Measurements from ENCODE around the gene PPP1R13B.

PPP1R13B gene

DNA sequence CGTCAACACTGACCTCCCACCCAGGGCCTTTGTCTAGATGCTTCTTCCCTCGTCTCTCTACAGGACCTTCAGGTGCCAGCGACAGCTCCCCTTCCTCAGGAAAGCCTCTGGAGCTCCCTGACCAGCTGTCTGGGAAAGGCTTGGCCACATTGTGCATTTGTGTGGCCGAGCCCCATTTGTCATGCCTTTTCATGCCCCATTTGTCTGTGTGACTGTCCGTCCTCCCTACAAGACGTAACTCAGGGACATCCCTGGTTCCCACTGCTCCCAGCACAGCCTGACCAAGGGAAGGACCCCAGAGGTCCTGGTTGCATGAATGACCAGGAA lies 107.9 kb downstream of the PPP1R13B start:
- TF ChIP-seq, protein P1, sequence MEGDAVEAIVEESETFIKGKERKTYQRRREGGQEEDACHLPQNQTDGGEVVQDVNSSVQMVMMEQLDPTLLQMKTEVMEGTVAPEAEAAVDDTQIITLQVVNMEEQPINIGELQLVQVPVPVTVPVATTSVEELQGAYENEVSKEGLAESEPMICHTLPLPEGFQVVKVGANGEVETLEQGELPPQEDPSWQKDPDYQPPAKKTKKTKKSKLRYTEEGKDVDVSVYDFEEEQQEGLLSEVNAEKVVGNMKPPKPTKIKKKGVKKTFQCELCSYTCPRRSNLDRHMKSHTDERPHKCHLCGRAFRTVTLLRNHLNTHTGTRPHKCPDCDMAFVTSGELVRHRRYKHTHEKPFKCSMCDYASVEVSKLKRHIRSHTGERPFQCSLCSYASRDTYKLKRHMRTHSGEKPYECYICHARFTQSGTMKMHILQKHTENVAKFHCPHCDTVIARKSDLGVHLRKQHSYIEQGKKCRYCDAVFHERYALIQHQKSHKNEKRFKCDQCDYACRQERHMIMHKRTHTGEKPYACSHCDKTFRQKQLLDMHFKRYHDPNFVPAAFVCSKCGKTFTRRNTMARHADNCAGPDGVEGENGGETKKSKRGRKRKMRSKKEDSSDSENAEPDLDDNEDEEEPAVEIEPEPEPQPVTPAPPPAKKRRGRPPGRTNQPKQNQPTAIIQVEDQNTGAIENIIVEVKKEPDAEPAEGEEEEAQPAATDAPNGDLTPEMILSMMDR (IDR thresholded peaks at IDR 0.05; ENCODE audit: low read depth, low read length): no peak
- Histone ChIP-seq H3K36me3 (peaks cover 96% of the 10 kb centered on the region), H3K4me1 (no peaks in the 10 kb centered on the region), H3K27me3 (no peaks in the 10 kb centered on the region), H3K4me3 (ENCODE audit: low read depth, low read length) (no peak overlapping the region), H3K9me3 (no peaks in the 10 kb centered on the region)
- DNase-seq: no peak

DNA sequence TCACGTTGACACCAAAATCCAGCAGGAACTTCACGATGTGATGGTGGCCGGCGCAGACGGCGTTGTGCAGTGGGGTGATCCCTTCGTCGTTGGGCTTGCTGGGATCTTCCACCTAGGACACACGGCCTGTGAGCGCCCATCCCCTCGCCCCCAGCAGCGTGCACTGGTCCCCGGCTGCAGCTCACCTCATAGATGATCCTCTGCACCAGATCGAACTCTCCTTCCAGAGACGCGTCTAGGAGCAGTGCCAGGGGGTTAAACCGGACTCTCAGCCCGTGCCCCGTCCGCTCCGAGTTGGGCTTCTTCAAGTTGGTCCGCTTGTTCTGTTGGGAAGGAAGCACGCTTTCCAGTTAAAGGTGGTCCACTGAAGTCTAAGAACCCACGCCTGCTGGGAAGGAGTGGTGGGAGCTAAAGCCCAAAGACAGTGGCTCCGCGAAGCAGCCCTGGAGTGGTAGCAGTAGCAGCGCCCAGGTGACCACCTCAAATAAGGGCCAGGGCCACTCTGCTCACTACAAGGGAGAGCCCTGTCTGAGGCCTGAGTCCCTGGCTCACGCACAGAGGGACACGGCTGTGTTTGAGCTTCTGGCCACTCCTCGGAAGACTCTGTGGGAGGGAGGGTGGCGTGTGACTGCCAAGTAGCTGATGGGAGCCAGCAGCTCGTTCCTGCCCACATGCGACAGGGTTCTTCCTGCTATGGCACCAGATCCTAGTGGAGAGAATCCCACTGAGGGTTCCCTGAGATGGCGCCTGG lies 108.5 kb downstream of the PPP1R13B start:
- Histone ChIP-seq H3K36me3 (peaks cover 98% of the 10 kb centered on the region), H3K27me3 (no peaks in the 10 kb centered on the region), H3K9me3 (no peaks in the 10 kb centered on the region), H3K4me3 (ENCODE audit: low read depth, low read length) (no peak overlapping the region), H3K4me1 (no peaks in the 10 kb centered on the region)
- DNase-seq: no peak
- TF ChIP-seq, protein P1 (IDR thresholded peaks at IDR 0.05; ENCODE audit: low read depth, low read length): no peak

DNA sequence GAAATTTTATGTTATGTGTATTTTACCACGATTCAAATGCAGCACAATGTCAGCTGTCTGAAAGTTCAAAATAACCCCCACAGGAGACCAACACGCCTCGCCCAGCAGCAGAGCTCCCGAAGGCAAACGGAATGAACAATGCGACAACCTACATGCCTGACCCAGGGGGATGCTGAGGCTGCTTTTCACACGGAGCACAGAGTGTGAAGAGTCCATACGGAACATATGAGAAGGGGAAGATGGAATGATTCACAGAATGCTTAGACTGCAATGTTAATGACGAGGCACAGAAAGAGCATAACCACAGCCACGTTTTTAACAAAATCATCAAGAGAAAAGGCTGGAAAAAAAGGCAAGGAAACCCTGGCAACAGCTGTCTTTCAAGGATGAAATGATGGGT lies 109.2 kb downstream of the PPP1R13B start:
- TF ChIP-seq, protein P1 (IDR thresholded peaks at IDR 0.05; ENCODE audit: low read depth, low read length): no peak
- DNase-seq: no peak
- Histone ChIP-seq H3K4me3 (ENCODE audit: low read depth, low read length) (no peak overlapping the region), H3K9me3 (no peaks in the 10 kb centered on the region), H3K36me3 (peaks cover 97% of the 10 kb centered on the region), H3K27me3 (no peaks in the 10 kb centered on the region), H3K4me1 (no peaks in the 10 kb centered on the region)

DNA sequence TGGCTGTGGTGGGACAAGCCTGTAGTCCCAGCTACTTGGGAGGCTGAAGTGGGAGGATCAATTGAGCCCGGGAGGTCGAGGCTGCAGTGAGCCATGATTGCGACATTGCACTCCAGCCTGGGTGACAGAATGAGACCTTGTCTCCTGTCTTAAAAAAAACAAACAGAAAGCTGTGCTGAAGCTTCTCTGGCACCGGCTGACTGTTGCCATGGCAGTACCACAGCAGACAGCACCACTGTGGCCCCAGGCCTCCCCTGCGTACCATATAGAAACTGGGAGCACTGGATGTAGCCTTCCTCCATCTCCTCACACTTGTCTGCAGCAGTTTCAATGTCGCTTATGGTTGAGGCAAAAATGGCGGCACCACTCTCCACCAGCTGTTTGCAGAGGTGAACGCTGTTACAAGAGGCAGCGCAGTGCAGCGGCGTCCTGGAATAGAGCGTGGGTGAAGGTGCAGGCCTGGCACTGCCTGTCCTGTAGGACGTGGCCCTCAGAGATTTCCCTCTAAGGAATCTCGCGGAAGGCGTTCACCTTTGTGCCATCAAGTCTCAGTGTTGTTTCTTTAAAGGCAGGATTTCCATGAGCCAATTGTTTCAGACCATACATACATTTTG lies 109.8 kb downstream of the PPP1R13B start:
- Histone ChIP-seq H3K27me3 (no peaks in the 10 kb centered on the region), H3K9me3 (no peaks in the 10 kb centered on the region), H3K36me3 (peaks cover 99% of the 10 kb centered on the region), H3K4me1 (no peaks in the 10 kb centered on the region), H3K4me3 (ENCODE audit: low read depth, low read length) (no peak overlapping the region)
- TF ChIP-seq, protein P1 (IDR thresholded peaks at IDR 0.05; ENCODE audit: low read depth, low read length): no peak
- DNase-seq: no peak

DNA sequence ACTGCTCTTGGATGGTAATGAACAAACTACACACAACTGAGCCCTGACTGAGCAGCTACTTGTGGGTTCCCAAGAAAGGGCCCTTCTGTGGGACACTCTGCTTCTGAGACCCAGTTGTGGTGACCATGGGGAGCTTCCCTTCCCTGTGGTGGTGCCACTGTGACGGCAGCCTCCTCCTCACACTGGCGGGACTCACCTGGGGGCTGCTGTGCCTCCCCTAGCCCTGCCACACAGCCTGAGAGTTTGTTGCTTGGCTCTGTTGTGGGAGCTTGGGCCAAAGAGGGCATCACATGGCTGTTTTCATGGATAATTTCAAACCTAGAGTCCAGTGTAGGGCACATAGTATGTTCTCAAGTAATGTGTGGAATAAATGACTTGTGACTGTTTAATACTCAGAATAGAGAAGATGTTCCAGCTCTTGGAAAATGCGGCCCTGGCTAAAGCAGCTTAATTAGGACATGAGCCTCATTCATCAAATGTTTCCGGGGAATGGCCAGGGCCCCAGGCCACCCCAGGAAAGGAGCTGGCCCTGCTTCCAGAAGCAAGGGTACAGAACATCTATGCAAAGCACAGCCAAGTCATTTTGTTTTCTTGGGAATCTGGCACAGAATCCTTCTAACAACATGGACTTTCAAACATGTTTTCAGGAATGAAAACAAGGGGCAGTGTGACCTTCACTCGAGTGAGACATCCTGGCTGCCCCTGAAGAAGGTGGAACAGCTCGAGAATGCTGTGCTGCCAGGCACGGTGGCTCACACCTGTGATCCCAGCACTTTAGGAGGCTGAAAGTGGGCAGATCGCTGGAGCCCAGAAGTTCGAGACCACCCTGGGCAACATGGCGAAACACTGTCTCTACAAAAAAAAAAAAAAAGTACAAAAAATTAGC lies 110.6 kb downstream of the PPP1R13B start:
- Histone ChIP-seq H3K27me3 (no peaks in the 10 kb centered on the region), H3K4me3 (ENCODE audit: low read depth, low read length) (no peak overlapping the region), H3K4me1 (no peaks in the 10 kb centered on the region), H3K36me3 (peaks cover 99% of the 10 kb centered on the region), H3K9me3 (no peaks in the 10 kb centered on the region)
- TF ChIP-seq, protein P1 (IDR thresholded peaks at IDR 0.05; ENCODE audit: low read depth, low read length): no peak
- DNase-seq: no peak

Data from BE2C (cell line).